Putamen (tissue), 1 donor: ENCODE data around the gene MAGEB16.

Experiments
- DNase-seq: peaks from one replicate; pipeline ENCODE4 v3.0.0-alpha.2; 2016; ENCODE audit warnings: low spot score

MAGEB16 gene

DNA sequence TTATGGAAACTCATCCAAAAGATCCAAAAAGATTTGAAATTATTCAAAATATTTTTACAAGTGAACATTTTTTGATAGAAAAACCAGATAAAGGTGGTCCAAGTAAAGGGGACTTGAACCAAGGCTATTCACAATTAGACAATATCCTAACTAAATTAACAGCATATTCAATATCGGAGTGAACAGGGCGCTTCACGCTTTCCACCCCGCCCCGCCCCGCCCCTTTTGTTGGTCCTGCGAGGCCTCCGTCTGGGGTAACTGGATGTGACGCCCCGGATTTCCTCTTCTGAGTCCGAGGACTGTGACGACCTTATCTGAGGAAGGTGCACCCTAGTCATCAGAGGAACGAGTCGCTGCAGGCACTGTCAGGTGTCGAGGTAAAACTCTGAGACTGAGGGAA is at the start of gene MAGEB16:
TSS of gene MAGEB16 (plus strand) at position 301 of the 400 bp plus-strand sequence. CDS start 3,855 bp downstream, outside the sequence.
- DNase-seq: no peak

DNA sequence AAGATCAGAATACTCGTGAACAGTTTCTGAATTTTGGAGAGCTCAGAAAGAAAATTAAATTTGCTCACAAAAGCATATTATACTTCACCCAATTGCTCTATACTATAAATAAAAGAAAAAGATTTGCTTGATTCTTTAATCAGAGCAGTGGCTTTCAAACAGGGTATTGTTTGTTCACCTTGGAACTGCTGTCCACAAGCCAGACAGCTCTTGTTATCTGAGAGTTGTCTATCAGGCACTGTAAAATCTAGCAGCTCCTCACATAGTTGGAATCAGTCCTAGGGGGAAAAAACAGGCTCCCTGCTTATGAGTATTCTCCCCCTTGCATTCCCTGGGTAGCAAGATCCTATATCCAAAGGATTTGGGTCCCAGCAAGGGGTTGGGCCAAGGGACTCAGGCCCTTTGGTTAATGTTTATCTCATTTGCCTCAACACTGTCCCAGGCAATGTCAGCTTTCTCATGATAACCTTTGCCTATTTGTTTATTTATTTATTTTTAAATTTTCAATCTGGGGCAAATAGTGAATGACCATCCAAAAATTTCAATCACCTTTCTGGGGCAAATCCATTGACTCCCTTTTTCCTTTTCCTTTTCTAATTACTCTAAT is 24.1 kb upstream of the MAGEB16 start:
- DNase-seq: no peak

DNA sequence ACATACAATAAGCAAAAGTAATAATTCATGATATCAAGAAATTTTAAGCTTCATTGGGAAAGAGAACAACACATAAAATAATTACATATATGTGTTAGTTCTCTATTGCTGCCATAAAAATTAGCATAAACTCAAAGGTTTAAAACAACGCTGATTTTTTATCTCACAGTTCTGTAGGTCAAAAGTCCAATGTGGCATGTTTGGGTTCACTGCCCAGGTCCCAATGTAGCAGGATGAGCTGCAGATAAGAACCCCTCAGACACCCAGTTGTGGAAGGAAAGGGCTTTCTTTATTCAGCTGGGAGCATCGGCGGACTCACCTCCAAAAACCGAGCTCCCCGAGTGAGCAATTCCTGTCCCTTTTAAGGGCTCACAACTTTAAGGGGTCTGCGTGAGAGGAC is 13.1 kb upstream of the MAGEB16 start:
- DNase-seq: no peak

DNA sequence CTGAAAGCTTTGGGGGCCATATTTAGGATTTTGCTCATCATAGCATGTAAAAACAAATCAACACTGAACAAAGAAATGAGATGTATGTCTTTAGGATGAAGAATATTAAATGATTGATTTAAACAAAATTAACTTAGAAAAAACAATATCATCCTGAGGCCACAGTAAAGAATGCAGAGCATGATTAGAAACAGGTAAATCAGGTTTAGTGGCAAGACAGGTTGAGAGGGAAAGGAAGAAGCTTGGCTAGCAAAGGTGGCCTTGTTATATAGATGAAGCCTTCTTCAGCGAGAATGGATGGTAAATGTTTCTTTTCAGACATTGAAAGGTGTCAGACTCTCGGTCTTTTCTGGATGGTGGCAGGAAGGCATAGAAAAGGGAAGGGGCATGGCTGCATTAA is 11.9 kb upstream of the MAGEB16 start:
- DNase-seq: no peak

DNA sequence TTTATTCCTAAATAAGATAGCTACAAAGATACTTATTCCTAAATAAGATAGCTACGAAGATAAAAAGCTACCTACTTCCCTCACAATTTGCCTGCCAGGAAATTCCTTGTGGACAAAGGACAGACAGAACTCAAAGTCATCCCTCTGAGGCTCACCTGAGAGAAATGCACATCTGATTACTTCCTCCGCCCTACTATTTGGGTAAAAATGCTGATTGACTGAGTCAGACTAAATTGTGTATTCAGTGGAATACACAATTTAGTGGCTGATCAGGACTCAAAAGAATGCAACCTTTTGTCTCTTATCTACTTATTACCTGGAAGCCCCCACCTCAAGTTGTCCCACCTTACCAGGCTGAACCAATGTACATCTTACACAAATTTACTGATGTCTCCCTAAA is 10.3 kb upstream of the MAGEB16 start:
- DNase-seq: no peak

DNA sequence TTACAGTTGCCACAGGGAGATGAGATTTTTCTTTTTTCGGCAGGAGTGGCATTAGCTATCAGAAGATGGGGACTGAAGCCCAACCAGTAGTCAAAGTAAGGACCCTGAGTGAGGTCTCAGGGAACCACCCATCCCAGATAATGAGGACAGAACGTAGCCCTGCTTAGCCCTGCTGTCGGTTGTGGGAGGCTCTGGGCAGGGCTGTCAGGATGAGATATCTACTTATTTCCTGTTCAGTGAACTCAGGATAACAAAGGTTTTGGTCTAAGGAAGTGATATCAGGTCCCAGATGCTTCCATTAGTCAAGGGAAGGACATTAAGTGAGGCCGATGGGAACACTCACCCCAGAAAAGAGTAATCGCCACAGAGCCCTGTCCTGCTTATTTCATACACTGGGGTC is 2.3 kb downstream of the MAGEB16 start:
- DNase-seq: no peak

DNA sequence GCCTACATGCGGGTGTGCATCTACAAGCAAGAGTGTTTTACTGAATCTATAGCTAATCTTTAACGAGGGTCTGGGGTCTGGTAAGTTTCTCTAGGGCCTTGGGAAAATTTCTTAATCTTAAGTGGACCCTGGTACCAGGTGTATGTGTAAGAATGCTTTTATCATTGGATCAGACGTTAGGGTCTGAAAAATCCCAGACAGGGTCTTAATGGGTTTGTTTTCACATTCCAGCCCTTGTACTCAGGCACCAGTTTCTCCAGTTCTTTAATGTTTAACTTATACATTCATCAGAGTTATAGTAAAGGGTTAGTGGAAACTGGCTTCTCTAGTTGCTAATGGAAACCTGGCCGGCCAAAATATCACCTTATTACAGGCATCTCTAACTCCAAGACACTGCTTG is 11.6 kb downstream of the MAGEB16 start:
- DNase-seq: no peak

DNA sequence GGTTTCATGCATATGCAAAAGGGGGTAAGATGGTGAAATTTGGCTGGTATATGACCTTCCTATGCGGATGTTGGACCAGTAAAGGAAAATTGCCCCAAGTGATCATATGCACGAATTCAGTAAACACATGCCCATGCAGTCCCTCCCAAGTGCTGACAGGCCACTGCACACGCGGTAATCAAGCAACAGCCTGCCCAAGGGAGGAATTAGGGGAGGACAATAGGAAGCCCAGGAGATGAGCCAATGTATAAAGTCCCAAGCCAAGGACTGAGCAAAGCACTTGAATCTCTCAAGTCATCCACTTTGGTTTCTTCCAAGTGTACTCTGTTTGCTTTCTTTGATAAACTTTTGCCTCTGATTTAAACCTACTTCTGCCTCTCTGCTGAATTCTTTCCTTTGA is 21.1 kb downstream of the MAGEB16 start:
- DNase-seq: no peak

DNA sequence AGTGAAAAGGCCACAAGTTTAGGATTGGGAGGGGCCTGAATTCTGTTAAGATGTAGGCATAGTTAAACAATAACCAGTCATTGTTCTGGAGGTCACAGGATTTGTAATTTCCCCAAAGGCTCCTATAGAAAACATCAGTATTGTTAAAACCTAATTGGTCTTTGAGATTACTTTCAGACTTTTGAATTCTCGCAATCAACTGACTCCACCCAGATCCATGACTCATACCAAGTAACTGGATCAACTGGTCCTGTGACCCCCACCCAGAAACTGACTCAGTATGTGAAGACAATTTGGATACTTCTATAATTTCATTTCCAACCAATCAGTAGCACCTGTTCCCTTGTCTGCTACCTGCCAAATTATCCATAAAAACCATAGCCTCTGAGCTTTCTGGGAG is 28.4 kb downstream of the MAGEB16 start:
- DNase-seq: no peak

DNA sequence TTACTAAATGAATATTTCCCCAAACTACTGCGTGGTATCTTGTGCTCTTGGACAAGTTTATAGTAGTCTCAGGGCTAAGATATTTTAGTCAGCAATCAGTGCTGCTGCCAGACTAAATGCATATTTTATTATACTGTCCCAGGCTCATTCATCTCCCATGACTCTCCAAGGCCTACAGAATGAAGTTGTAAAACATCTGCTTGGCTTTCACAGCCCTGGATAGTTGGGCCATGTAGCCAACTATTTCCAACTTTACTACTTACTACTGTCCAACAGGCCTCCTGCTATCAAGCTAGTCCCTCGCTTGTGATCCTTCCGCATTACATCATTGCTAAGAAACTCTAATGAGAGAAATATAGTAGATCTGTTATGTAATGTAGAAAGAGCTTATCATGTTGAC is 31.4 kb downstream of the MAGEB16 start:
- DNase-seq: no peak

DNA sequence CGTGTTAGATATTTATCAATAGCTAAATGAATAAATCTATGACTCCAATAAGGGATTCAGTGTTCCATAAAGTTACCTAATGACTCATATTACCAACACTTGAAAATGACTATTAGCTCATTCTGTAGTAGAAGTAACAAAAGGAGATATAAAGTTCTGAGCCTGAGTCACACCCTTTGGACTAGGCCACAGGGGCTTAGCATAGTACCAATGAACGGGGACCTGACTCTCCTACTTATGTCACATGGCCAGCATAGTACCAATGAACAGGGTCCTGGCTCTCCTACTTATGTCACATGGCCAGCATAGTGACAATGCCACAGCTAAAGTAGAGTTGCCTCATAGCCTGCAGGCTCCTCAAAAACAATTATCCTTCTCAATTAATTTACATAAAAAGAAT is 43.7 kb downstream of the MAGEB16 start:
- no peak for DNase-seq

DNA sequence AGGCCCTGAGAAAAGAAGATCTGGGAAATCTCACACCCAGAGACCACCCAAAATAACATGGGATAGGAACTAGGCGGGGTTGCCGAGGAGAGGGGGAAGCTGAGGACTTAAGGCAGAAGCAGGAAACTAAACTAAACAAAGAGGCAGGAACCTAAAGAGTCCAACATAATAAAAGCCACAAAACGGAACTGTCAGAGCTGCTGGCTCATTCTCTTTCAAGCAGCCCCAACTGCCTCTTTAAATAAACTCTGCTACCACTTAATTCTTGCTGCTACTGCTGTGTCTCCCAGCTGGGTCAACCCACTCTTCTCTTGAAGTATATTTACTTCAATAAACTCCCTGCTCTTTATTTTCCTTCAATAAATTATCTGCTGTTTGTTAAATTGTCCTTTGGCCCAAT is 44.5 kb downstream of the MAGEB16 start:
- peak; percentile 0 for DNase-seq

DNA sequence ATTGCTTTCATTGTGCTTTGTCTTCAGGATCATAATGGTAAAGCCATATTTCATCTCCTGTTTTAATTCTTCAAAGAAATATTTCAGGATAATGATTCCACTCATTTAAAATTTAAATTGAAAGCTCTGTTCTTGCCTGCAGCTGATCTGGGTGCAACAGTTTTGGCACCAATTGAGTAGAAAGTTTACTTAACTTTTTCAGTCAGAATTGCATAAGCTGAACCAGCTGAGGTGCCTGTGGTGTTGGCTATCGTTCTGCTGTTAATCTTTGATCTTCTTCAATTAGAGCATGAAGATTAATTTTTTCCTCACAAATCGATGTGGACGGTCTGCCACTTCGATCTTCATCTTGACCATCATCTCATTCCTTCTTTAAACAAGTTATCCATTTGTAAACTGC is 49.6 kb downstream of the MAGEB16 start:
- DNase-seq: no peak
